Hematopoietic multipotent progenitor cell treated with erythropoietin and hydrocortisone succinate and interleukin-3 and kit ligand, for 15 days (in vitro differentiated cells): ENCODE data around the gene SOX6.

Experiments
- DNase-seq: peaks from one replicate; pipeline ENCODE4 v3.0.0-alpha.2; 2015; ENCODE audit warnings: low spot score

SOX6 gene

GRCh38 chr11:16191212-16191867, 165.0 kb downstream of the SOX6 start:
- DNase-seq = peak; percentile 8

GRCh38 chr11:16186680-16187079, 169.7 kb downstream of the SOX6 start:
- no peak for DNase-seq

GRCh38 chr11:16185042-16185441, 171.3 kb downstream of the SOX6 start:
- DNase-seq = no peak

- no peak for DNase-seq
Observed at GRCh38 chr11:16184588-16184987, 171.8 kb downstream of the SOX6 start.

GRCh38 chr11:16182553-16182952, 173.8 kb downstream of the SOX6 start:
- no peak for DNase-seq

GRCh38 chr11:16180868-16181267, 175.5 kb downstream of the SOX6 start:
- DNase-seq = no peak

- DNase-seq = no peak
Observed at GRCh38 chr11:16179676-16180075, 176.7 kb downstream of the SOX6 start.

GRCh38 chr11:16178273-16178672, 178.1 kb downstream of the SOX6 start:
- no peak for DNase-seq

GRCh38 chr11:16177688-16178087, 178.7 kb downstream of the SOX6 start:
- no peak for DNase-seq

- no peak for DNase-seq
Observed at GRCh38 chr11:16173798-16174197, 182.5 kb downstream of the SOX6 start.

- DNase-seq = no peak
Observed at GRCh38 chr11:16171882-16172281, 184.5 kb downstream of the SOX6 start.

GRCh38 chr11:16169956-16170847, 186.1 kb downstream of the SOX6 start:
- DNase-seq = no peak

GRCh38 chr11:16169541-16169940, 186.8 kb downstream of the SOX6 start:
- DNase-seq = no peak

GRCh38 chr11:16167706-16168487, 188.4 kb downstream of the SOX6 start:
- DNase-seq = no peak

GRCh38 chr11:16166571-16166970, 189.8 kb downstream of the SOX6 start:
- no peak for DNase-seq

GRCh38 chr11:16160146-16160545, 196.2 kb downstream of the SOX6 start:
- DNase-seq = no peak

GRCh38 chr11:16158426-16158994, 197.8 kb downstream of the SOX6 start:
- DNase-seq = no peak

- DNase-seq = no peak
Observed at GRCh38 chr11:16157327-16157726, 199.0 kb downstream of the SOX6 start.

- DNase-seq = no peak
Observed at GRCh38 chr11:16155448-16155847, 200.9 kb downstream of the SOX6 start.

- no peak for DNase-seq
Observed at GRCh38 chr11:16154715-16155396, 201.5 kb downstream of the SOX6 start.

GRCh38 chr11:16153951-16154350, 202.4 kb downstream of the SOX6 start:
- DNase-seq = no peak

GRCh38 chr11:16151138-16151537, 205.2 kb downstream of the SOX6 start:
- DNase-seq = no peak
